Measurements from ENCODE around the gene ORAI3. TPM values are rescaled to one million over a fixed set of nuclear protein-coding genes. Genes with fewer than 3 reads are reported as not detected.

Gene ORAI3
- total RNA-seq (2014; rRNA removed; shearing (Covaris generic)): 5.7 and 7.8 TPM in 2 replicates
- 16.3 and 18.3 TPM in 2 replicates for total RNA-seq (2022)
- Bru-seq, nascent RNA: percentile 57 among the genes with signal in this experiment
- percentile 70 among the genes with signal in this experiment for BruChase-seq, experiment 1, labeled RNA remaining after a 6-hour chase
- percentile 66 among the genes with signal in this experiment for BruChase-seq, experiment 2, labeled RNA remaining after a 2-hour chase
- long read RNA-seq, transcript ORAI3-201 (2 exons, 2,206 nt): major isoform, 22 of 31 reads
- long read RNA-seq, partial matches to known transcripts: 0 of 31 reads
- long read RNA-seq, other reads (novel, unspliced or antisense): 7 of 31 reads

DNA sequence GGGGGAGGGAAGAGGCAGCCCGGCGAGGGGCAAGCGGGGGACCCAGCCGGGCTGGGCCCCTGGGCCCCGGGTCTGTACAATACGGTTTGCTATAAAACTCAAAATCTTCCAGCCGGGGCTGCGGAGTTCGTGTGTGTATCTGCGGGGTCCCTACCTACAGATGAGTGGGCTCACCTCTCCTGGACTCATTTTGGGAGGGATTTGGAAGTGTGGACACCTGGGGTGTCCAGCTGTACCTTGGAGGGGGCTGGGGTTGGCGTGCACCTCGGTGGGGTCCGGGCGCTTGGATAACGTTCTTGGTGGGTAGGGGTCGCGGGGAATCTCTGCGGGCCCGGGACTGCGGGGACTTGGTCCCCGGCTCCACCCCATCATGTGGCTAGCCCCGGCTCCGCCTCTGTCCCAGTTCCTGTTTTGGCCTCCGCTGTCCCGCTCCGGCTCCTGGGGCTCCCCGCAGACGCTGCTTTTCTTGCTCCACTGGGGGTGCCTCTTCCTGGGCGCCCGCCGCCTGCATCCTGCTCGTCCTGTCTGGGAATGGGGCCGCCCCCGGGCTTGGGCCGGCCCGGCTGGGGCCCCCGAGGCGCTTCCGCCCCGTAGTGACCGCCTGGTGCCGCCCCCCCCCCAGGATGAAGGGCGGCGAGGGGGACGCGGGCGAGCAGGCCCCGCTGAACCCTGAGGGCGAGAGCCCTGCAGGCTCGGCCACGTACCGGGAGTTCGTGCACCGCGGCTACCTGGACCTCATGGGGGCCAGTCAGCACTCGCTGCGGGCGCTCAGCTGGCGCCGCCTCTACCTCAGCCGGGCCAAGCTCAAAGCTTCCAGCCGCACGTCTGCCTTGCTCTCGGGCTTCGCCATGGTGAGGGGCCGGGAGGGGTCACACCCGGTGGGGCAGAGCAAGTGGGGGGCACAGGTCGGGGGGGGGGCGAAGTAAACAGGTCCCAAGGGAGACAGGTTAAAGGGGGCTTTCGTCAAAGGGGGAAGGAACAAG lies at the start of gene ORAI3:
TSS of gene ORAI3 (plus strand) at position 402 of the 983 bp plus-strand sequence. CDS start at position 624, 222 bp downstream.
- peaks cover 31% of the 10 kb centered on the region for H3K4me1 ChIP-seq (ENCODE audit: insufficient read depth, low read length, poor library complexity, severe bottlenecking)
- H3K4me2 ChIP-seq (ENCODE audit: low read length): peak within 1 kb of the TSS; percentile 77
- H3K79me2 ChIP-seq (ENCODE audit: insufficient read depth, low read depth, low read length): no peaks in the 10 kb centered on the region
- TF ChIP-seq, protein P1, sequence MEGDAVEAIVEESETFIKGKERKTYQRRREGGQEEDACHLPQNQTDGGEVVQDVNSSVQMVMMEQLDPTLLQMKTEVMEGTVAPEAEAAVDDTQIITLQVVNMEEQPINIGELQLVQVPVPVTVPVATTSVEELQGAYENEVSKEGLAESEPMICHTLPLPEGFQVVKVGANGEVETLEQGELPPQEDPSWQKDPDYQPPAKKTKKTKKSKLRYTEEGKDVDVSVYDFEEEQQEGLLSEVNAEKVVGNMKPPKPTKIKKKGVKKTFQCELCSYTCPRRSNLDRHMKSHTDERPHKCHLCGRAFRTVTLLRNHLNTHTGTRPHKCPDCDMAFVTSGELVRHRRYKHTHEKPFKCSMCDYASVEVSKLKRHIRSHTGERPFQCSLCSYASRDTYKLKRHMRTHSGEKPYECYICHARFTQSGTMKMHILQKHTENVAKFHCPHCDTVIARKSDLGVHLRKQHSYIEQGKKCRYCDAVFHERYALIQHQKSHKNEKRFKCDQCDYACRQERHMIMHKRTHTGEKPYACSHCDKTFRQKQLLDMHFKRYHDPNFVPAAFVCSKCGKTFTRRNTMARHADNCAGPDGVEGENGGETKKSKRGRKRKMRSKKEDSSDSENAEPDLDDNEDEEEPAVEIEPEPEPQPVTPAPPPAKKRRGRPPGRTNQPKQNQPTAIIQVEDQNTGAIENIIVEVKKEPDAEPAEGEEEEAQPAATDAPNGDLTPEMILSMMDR (conservative IDR thresholded peaks at IDR 0.05; ENCODE audit: low read length): no peak
- no peak for TF ChIP-seq EZH2phosphoT487 (IDR thresholded peaks at IDR 0.05; ENCODE audit: borderline replicate concordance, low read depth, low read length)
- H3K36me3 ChIP-seq (ENCODE audit: insufficient read depth, low read length): peaks cover 10% of the 10 kb centered on the region
- H3K9me2 ChIP-seq (ENCODE audit: insufficient read depth, low read length): no peaks in the 10 kb centered on the region
- peak within 1 kb of the TSS; percentile 38 for H3K27ac ChIP-seq (ENCODE audit: low read depth, low read length, poor library complexity, severe bottlenecking)
- H3K4me3 ChIP-seq (ENCODE audit: low read depth, low read length, poor library complexity, severe bottlenecking): peak within 1 kb of the TSS; percentile 72
- intact Hi-C loops (cut with micrococcal nuclease; ENCODE audit: unreplicated experiment): no loop called here
- BruUV-seq (replicated peaks): no TSS peak
- H4K20me1 ChIP-seq (ENCODE audit: insufficient read depth, low read length): no peaks in the 10 kb centered on the region
- CTCF ChIA-PET (ENCODE audit: unreplicated experiment): interaction anchor here (0.6 kb wide), 1 partner anchor 414 kb away, joined by 19 read pairs; no protein-coding TSS in a partner anchor
- DNase-seq (ENCODE audit: low spot score): peak; percentile 66
- H3K9me3 ChIP-seq (ENCODE audit: low read length): no peaks in the 10 kb centered on the region
- peak within 1 kb of the TSS; percentile 61 for H2AFZ ChIP-seq (ENCODE audit: low read length)
- POLR2A ChIA-PET: no interaction called here

DNA sequence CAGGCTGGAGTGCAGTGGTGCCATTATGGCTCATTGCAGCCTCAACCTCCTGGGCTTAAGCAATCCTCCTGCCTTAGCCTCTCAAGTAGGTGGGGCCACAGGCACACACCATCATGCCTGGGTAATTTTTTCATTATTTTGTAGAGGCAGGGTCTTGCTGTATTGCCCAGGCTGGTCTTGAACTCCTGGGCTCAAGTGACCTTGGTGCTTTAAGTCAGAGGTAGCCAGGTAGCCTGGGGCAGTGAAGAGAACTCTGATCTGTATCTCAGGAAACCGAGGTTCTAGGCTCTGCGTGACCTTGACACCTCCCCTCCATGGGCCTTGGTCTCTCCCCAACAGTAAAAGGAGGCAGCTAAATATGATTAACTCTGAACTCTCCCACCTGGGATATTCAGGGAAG lies 49.1 kb upstream of the ORAI3 start:
- H3K79me2 ChIP-seq (ENCODE audit: insufficient read depth, low read depth, low read length): no peaks in the 10 kb centered on the region
- BruUV-seq (replicated peaks): no TSS peak
- ChIA-PET POLR2A (interaction anchor here (0.7 kb wide), 1 partner anchor 178 kb away, joined by 4 read pairs; no protein-coding TSS in a partner anchor), CTCF (ENCODE audit: unreplicated experiment) (no interaction called here)
- no peaks in the 10 kb centered on the region for H3K9me2 ChIP-seq (ENCODE audit: insufficient read depth, low read length)
- TF ChIP-seq EZH2phosphoT487 (IDR thresholded peaks at IDR 0.05; ENCODE audit: borderline replicate concordance, low read depth, low read length): no peak
- TF ChIP-seq, protein P1 (conservative IDR thresholded peaks at IDR 0.05; ENCODE audit: low read length): no peak
- H3K4me3 ChIP-seq (ENCODE audit: low read depth, low read length, poor library complexity, severe bottlenecking): no peak overlapping the region
- H3K9me3 ChIP-seq (ENCODE audit: low read length): no peaks in the 10 kb centered on the region; the same call in 1 of the 2 replicates
- DNase-seq (ENCODE audit: low spot score): no peak
- H4K20me1 ChIP-seq (ENCODE audit: insufficient read depth, low read length): no peaks in the 10 kb centered on the region
- intact Hi-C loops (cut with micrococcal nuclease; ENCODE audit: unreplicated experiment): no loop called here
- no peak overlapping the region for H3K27ac ChIP-seq (ENCODE audit: low read depth, low read length, poor library complexity, severe bottlenecking)
- H3K36me3 ChIP-seq (ENCODE audit: insufficient read depth, low read length): no peaks in the 10 kb centered on the region
- H3K4me1 ChIP-seq (ENCODE audit: insufficient read depth, low read length, poor library complexity, severe bottlenecking): peaks cover 58% of the 10 kb centered on the region
- no peak overlapping the region for H2AFZ ChIP-seq (ENCODE audit: low read length)
- no peak overlapping the region for H3K4me2 ChIP-seq (ENCODE audit: low read length)
